Body of pancreas (tissue), 4 donors: ENCODE measurements around the gene CCDC93. TPM values are rescaled to one million over a fixed set of nuclear protein-coding genes. Genes with fewer than 3 reads are reported as not detected.
A peak's percentile ranks its signal among the peaks of the same experiment; 100 is the strongest.

Experiments
- ATAC-seq: fragments of 150-250 bp; one replicate; pipeline ENCODE4 v1.9.1; 2016
- DNase-seq, 4 donors: peaks; one replicate each; pipeline ENCODE4 v3.0.0-alpha.2; 2019
- H3K27ac ChIP-seq, 4 donors: fragments of 200-600 bp; sonication (generic); 1 replicate in 3 of 4; 2 replicates in 1 of 4; pipeline versions ENCODE4 v1.5.1 to v1.6.1; 2016 to 2019; ENCODE audit warnings: mild to moderate bottlenecking in 1 of 4, mixed read lengths in 1 of 4, moderate library complexity in 1 of 4
- H3K27me3 ChIP-seq, 2 donors: fragments of 200-600 bp; sonication (generic); one replicate each; pipeline ENCODE4 v1.6.0; 2016; ENCODE audit warnings: mild to moderate bottlenecking in 1 of 2
- H3K36me3 ChIP-seq, 2 donors: fragments of 200-600 bp; sonication (generic); replicated peaks in 1 of 2; 2 replicates each; pipeline ENCODE4 v1.5.1; 2016; ENCODE audit warnings: low read depth in 2 of 2; ENCODE audit not compliant: insufficient read depth in 1 of 2
- H3K4me1 ChIP-seq: fragments of 200-600 bp; sonication (generic); one replicate; pipeline ENCODE4 v1.6.0; 2016
- H3K4me3 ChIP-seq, 2 donors: fragments of 200-600 bp; sonication (generic); 1 replicate in 1 of 2; 2 replicates in 1 of 2; pipeline ENCODE4 v1.5.1; 2016 to 2019
- H3K9me3 ChIP-seq, 3 donors: fragments of 200-600 bp; sonication (generic); 1 replicate in 2 of 3; 2 replicates in 1 of 3; pipeline ENCODE4 v1.5.1; 2016
- POLR2A ChIP-seq, 3 donors: fragments of 450-650 bp; IDR thresholded peaks; one replicate each; pipeline ENCODE4 v1.6.1; 2016; ENCODE audit warnings: antibody characterized with exemption in 3 of 3, mild to moderate bottlenecking in 2 of 3
- WGBS, 2 donors: methylation state at CpG; one replicate each; pipeline ENCODE4 v1.1.5; 2017; 5-methylcytosine and 5-hydroxymethylcytosine counted together
- intact Hi-C: fragments of 100-400 bp; cut with DNase I; formaldehyde crosslinking; loops from one replicate; pipeline ENCODE4 v1.15.1; 2023
- total RNA-seq, 2 donors: library from RNA; depleted of rRNA; stranded (reverse); fragments of >200 nt; gene quantifications; one replicate each; pipeline ENCODE4 v1.1.0, GENCODE V29; 2016
- TF ChIP-seq, protein P1 (sequence below), 7 experiments: fragments of 450-650 bp in 4 of 7; fragments of 200-600 bp in 3 of 7; sonication (generic) in 3 of 7; IDR thresholded peaks; one replicate each; pipeline ENCODE4 v1.5.1; 2016 to 2019; ENCODE audit warnings: antibody characterized with exemption in 7 of 7

The CCDC93 gene
- total RNA-seq, 2 donors from 2014 or later, result 27.0 to 36.6 TPM

DNA sequence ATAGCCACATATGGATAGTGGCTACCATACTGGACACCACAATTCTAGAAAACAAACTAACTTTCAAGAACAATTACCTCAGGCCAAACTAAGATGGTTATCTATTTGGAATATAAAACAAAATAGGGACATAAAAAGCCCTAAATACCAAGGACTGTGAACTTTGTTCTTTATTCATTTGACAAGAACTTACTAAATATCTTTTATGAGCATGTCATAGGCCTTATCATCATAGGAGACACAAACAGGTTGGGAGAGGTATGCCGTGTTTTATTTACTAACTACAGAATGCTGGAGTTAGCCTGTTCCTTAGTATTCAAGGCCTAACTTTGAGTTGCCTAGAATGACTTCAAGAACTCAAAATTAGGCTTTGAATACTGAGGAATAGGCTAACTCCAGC, 32.1 kb downstream of the CCDC93 start:
- ATAC-seq, result no peak
- intact Hi-C loops, result no loop called here
- Histone ChIP-seq H3K27ac (no peak overlapping the region), H3K4me3 (no peak overlapping the region), H3K4me1 (no peaks in the 10 kb centered on the region), H3K36me3 (peaks cover 0 to 11% of the 10 kb centered on the region in 2 donors), H3K27me3 (no peaks in the 10 kb centered on the region), H3K9me3 (no peaks in the 10 kb centered on the region)
- no peak for DNase-seq
- WGBS, 2 donors, result 45 to 76% methylated on average over 1 of the region's 1 CpG
- TF ChIP-seq, protein P1, sequence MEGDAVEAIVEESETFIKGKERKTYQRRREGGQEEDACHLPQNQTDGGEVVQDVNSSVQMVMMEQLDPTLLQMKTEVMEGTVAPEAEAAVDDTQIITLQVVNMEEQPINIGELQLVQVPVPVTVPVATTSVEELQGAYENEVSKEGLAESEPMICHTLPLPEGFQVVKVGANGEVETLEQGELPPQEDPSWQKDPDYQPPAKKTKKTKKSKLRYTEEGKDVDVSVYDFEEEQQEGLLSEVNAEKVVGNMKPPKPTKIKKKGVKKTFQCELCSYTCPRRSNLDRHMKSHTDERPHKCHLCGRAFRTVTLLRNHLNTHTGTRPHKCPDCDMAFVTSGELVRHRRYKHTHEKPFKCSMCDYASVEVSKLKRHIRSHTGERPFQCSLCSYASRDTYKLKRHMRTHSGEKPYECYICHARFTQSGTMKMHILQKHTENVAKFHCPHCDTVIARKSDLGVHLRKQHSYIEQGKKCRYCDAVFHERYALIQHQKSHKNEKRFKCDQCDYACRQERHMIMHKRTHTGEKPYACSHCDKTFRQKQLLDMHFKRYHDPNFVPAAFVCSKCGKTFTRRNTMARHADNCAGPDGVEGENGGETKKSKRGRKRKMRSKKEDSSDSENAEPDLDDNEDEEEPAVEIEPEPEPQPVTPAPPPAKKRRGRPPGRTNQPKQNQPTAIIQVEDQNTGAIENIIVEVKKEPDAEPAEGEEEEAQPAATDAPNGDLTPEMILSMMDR (IDR thresholded peaks at IDR 0.05), result no peak
- no peak for TF ChIP-seq POLR2A (IDR thresholded peaks at IDR 0.05)

DNA sequence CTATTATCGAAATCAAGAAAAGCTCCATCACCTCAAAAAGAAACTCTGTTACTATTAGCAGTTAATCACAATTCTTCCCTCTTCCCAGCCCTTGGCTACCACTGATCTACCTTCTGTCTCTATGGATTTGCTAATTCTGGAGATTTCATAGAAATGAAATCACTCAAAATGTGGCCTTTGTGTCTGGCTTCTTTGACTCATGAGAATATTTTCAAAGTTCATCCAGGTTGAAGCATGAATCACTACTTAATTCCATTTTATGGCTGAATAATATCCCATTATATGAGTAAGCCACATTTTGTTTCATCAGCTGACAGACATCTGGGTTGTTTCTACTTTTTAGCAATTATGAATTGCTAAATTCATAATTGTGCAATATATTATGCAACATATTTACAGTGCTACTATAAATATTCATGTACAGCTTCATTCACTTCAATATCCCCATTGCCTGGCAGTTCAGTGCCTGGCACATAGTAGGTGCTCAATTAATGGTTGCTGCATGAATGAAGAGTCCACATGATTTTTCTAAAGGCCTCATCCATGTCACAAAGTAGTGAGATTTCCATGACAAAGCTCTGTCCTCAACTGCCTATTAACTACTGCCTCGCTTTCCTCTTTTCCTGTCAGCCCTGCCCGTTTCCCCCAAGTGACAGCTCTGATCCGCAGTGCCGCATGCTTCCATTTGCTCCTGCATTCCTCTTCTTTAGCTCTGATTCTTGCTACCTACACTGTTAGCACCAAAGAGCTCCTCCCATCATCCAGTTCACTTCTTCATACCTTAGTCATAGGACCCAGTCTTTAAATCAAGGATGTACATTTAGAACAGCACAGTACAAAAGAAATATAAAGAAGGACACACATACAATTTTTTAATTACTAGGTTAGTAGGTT, 32.8 kb downstream of the CCDC93 start:
- ATAC-seq, result peak; percentile 56
- TF ChIP-seq POLR2A (IDR thresholded peaks at IDR 0.05), result no peak
- TF ChIP-seq, protein P1 (IDR thresholded peaks at IDR 0.05), result no peak
- no peak for DNase-seq
- 90 to 95% methylated on average over 5 of the region's 5 CpGs for WGBS, 2 donors
- Histone ChIP-seq H3K27me3 (no peaks in the 10 kb centered on the region), H3K9me3 (no peaks in the 10 kb centered on the region), H3K36me3 (peaks cover 0 to 11% of the 10 kb centered on the region in 2 donors), H3K4me1 (no peaks in the 10 kb centered on the region), H3K27ac (no peak overlapping the region), H3K4me3 (no peak overlapping the region)
- intact Hi-C loops, result no loop called here

DNA sequence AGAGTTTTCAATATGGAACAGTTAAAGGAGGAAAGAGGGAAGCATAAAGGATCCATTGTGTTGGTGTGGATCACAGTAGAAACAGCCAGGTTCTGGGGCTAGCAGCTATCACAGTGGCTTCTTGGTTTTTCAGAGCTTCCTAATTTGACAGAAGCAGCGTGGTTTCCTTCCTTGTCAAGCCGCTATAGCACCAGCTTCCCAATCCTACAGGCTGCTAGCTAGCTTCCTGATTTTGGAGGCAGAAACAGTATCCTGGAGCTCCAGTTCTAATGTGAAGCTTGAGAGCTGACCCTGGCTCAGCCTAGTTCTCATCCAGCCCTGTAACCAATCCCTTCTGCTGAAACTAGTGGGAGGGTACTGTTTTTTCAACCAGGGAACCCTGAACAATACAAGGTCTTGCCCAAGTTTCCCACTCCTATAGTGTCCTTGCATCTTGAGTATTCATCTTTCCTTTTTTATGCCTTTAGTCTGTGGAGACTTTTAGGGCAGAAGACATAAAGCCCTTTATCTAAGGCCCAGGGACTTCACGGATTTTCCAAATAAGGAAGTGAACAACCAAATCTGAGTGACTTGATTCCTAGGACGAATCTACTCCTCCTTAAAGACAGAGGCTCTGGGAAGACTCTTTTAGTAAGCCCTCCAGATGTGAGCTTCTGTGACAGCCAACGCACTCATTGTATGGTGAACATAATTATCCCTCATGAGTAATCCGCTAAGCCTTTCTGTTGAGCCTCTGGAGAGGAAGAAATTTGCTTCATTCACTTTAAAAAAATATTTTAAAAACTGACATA, 33.8 kb downstream of the CCDC93 start:
- Histone ChIP-seq H3K9me3 (no peaks in the 10 kb centered on the region), H3K27me3 (no peaks in the 10 kb centered on the region), H3K27ac (no peak overlapping the region), H3K36me3 (peaks cover 0 to 12% of the 10 kb centered on the region in 2 donors), H3K4me3 (no peak overlapping the region), H3K4me1 (no peaks in the 10 kb centered on the region)
- 80 to 91% methylated on average over 6 of the region's 6 CpGs for WGBS, 2 donors
- ATAC-seq, result no peak
- DNase-seq, result peak in 1 of 4 donors; percentile 5
- intact Hi-C loops, result no loop called here
- TF ChIP-seq, protein P1 (IDR thresholded peaks at IDR 0.05), result no peak
- no peak for TF ChIP-seq POLR2A (IDR thresholded peaks at IDR 0.05)

DNA sequence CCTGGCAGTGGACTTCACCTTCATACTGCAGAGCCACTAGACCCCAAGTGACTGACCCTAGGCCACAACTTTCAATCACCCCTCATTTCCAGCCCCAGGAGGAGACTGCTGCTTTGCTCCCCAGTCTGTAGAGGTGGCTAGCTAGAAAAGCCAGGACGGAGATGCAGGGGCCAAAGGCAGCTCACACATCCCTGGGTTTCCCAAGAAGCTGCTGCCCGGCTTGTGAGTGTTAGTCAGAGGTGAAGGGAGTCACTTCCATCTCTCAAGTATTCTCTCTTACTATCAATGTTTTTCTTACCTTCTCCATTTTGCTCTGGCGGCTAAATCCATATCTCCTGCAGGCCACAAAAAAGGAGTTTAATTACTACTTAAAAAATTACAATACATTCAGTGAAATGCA, 36.2 kb downstream of the CCDC93 start:
- 93 to 95% methylated on average over 3 of the region's 3 CpGs for WGBS, 2 donors
- ATAC-seq, result no peak
- peaks cover 0 to 22% of the 10 kb centered on the region in 2 donors for H3K36me3 ChIP-seq

More for the DNA sequence above, 36.2 kb downstream of the CCDC93 start:
- Histone ChIP-seq H3K4me3 (no peak overlapping the region), H3K27ac (no peak overlapping the region), H3K9me3 (no peaks in the 10 kb centered on the region), H3K4me1 (no peaks in the 10 kb centered on the region), H3K27me3 (no peaks in the 10 kb centered on the region)
- intact Hi-C loops, result no loop called here
- no peak for DNase-seq
- TF ChIP-seq POLR2A (IDR thresholded peaks at IDR 0.05), result no peak
- TF ChIP-seq, protein P1 (IDR thresholded peaks at IDR 0.05), result no peak
